Neural crest cell (in vitro differentiated cells): ENCODE measurements around the gene ATOX1. TPM values are rescaled to one million over a fixed set of nuclear protein-coding genes. Genes with fewer than 3 reads are reported as not detected.

ENCODE experiments used
- DNase-seq: peaks from one replicate; pipeline ENCODE4 v3.0.0; 2021; ENCODE audit warnings: low read depth, mixed read lengths, low spot score
- H3K27ac Mint-ChIP-seq: one replicate; pipeline ENCODE4 v1.8.0; 2021; ENCODE audit warnings: mild to moderate bottlenecking, mixed read lengths; ENCODE audit not compliant: unreplicated experiment
- H3K27me3 Mint-ChIP-seq: 2 replicates; pipeline ENCODE4 v1.8.0; 2021; ENCODE audit warnings: low read depth, mild to moderate bottlenecking, mixed read lengths
- H3K36me3 Mint-ChIP-seq: 2 replicates; pipeline ENCODE4 v1.8.0; 2021; ENCODE audit warnings: low read depth, mild to moderate bottlenecking, mixed read lengths
- H3K4me1 Mint-ChIP-seq: 2 replicates; pipeline ENCODE4 v1.8.0; 2021; ENCODE audit warnings: mixed read lengths
- H3K4me3 Mint-ChIP-seq: one replicate; pipeline ENCODE4 v1.8.0; 2021; ENCODE audit warnings: mild to moderate bottlenecking, mixed read lengths
- H3K9me3 Mint-ChIP-seq: 2 replicates; pipeline ENCODE4 v1.8.0; 2021; ENCODE audit warnings: mixed read lengths
- total RNA-seq: library from RNA; stranded (reverse); gene quantifications from 2 replicates; pipeline ENCODE4 v1.2.1, GENCODE V29; 2021
- TF ChIP-seq, protein P1 (sequence below): fragments of 200-600 bp; sonication (generic); conservative IDR thresholded peaks from 2 replicates; pipeline ENCODE4 v1.5.0; 2021; ENCODE audit warnings: antibody characterized with exemption, mild to moderate bottlenecking

ATOX1 gene
- total RNA-seq, 1 donor from 2014 or later = 84.6 TPM

DNA sequence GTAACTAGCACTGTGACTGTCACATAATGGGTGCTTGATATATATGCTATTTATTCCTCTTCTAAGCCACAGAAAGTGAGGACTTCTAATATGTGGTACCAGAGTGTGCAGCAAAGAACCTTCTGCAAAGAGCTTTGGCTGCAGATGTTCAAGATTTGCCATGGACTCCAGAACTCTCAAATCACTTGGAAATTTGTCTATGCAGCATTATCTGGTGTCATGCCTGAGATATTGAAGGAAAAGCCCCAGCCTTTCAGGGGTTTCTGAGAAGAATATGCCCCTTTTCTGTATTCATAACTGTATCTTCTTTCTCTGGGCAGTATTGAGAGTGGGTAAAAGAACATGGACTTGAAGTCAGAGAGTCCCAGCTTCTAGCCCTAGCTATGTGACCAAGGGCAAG is 8.5 kb upstream of the ATOX1 start:
- H3K9me3 Mint-ChIP-seq = no peaks in the 10 kb centered on the region
- TF ChIP-seq, protein P1, sequence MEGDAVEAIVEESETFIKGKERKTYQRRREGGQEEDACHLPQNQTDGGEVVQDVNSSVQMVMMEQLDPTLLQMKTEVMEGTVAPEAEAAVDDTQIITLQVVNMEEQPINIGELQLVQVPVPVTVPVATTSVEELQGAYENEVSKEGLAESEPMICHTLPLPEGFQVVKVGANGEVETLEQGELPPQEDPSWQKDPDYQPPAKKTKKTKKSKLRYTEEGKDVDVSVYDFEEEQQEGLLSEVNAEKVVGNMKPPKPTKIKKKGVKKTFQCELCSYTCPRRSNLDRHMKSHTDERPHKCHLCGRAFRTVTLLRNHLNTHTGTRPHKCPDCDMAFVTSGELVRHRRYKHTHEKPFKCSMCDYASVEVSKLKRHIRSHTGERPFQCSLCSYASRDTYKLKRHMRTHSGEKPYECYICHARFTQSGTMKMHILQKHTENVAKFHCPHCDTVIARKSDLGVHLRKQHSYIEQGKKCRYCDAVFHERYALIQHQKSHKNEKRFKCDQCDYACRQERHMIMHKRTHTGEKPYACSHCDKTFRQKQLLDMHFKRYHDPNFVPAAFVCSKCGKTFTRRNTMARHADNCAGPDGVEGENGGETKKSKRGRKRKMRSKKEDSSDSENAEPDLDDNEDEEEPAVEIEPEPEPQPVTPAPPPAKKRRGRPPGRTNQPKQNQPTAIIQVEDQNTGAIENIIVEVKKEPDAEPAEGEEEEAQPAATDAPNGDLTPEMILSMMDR = no peak
- H3K4me1 Mint-ChIP-seq = peaks cover 15% of the 10 kb centered on the region
- H3K4me3 Mint-ChIP-seq = no peak overlapping the region
- H3K36me3 Mint-ChIP-seq = no peaks in the 10 kb centered on the region
- no peak for DNase-seq
- H3K27ac Mint-ChIP-seq = no peak overlapping the region
- H3K27me3 Mint-ChIP-seq = no peaks in the 10 kb centered on the region

DNA sequence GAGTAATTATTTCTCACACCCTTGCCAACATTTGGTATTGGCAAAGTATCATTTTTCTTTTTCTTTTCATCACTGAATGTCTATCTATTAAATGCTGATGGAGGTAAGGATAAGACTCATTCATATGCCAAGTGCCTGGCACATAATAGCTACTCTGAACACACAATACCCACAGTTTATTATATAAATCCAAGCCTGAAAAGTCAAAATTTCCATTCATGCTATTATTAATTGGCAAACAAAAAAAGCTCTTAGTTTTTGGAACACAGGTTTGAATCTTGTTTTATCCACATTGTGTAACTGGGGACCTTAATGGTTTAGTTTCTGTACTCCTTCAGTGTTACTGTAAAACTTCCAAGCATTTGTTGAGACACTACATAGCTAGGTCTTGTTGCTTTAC is 6.4 kb upstream of the ATOX1 start:
- peaks cover 10% of the 10 kb centered on the region for H3K4me1 Mint-ChIP-seq
- H3K4me3 Mint-ChIP-seq = no peak overlapping the region
- no peaks in the 10 kb centered on the region for H3K9me3 Mint-ChIP-seq
- no peaks in the 10 kb centered on the region for H3K27me3 Mint-ChIP-seq
- TF ChIP-seq, protein P1 = no peak
- no peak for DNase-seq
- H3K27ac Mint-ChIP-seq = no peak overlapping the region
- no peaks in the 10 kb centered on the region for H3K36me3 Mint-ChIP-seq

DNA sequence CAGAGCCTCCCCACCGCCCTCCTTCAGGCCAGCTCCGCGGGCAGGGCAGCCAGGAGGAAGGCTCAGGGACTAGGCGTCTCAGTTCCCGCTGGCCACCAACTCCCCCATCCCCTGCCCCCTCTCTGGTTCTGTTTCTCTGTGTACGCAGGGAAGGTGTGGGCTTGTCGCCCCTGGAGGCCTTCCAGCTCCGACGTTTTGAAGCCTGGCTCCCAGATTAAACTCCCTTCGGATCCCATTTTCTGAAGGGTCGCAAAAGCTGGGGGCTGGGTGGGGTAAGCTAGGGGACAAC is 346 bp downstream of the ATOX1 start:
- Mint-ChIP-seq H3K4me1 (peaks cover 27% of the 10 kb centered on the region), H3K36me3 (peaks cover 3% of the 10 kb centered on the region), H3K27ac (peak overlapping the region; percentile 43), H3K27me3 (no peaks in the 10 kb centered on the region), H3K9me3 (no peaks in the 10 kb centered on the region), H3K4me3 (peak overlapping the region; percentile 85)
- TF ChIP-seq, protein P1 = no peak
- DNase-seq = peak; percentile 25

DNA sequence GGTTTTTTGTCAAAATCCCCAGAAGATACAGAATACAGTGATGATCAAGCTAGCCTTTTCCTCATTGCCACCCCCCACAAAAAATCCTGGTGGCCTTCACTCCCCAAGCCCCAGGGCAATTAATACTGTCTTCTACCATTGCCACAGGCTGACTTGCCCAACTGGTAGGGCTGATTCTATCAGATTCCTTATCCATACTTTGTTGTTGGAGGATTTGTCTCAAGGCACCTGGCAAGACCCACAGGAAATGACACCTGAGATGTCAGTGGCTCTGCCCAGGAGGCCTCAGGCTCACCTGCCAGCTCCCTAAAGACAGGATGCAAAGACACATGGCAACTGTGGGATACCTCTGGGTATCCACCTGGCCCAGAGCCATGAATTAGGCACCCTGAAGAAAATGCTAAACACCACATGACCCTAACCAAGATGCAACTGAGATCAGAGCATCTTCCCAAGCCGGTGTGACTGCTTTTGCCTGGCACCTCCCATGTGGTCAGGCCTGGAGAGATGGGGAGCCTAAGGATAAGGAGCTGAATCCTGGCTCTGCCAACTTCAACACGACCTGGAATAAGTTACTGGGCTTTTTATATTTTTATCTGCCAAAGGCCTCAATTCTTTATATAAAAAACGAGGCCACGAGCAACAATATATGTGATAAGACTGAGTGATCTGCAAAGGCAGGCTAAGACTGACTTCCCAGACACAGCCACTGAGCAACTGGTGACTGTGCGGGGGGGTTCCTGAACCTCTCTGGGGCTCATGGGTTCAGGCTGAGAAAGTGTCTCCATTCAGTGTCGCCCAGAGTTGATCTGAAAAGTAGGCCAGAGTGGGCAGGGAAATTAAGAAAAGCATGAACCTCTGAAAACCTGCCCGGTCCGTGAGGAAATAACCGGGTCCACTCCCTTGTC is 944 bp downstream of the ATOX1 start:
- Mint-ChIP-seq H3K27me3 (no peaks in the 10 kb centered on the region), H3K36me3 (peaks cover 3% of the 10 kb centered on the region), H3K4me1 (peaks cover 23% of the 10 kb centered on the region), H3K4me3 (peak overlapping the region; percentile 85), H3K27ac (peak overlapping the region; percentile 43), H3K9me3 (no peaks in the 10 kb centered on the region)
- DNase-seq = no peak
- TF ChIP-seq, protein P1 = no peak

DNA sequence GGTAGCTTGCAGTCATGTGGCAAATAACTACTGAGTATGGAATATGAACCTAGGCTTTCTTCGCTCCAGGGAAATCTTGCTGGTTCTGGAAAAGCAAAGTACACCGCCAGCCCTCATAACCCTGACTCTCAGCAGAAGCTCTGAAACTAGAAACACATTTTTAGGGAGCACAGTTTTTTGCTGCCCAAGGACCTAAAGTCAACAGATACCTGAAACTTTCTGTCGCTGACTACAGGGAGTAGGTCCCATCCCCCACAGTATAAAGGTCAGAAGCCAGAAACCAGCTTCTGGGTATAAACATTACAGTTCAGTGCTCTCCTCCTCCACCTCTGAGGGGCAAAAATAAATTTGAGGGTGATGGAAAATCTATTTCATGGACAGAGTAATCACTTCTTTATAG is 3.0 kb downstream of the ATOX1 start:
- Mint-ChIP-seq H3K4me3 (no peak overlapping the region), H3K9me3 (no peaks in the 10 kb centered on the region), H3K36me3 (peaks cover 3% of the 10 kb centered on the region), H3K27me3 (no peaks in the 10 kb centered on the region), H3K27ac (no peak overlapping the region), H3K4me1 (peaks cover 23% of the 10 kb centered on the region)
- no peak for DNase-seq
- TF ChIP-seq, protein P1 = no peak
